Globus pallidus (tissue), 1 donor: ENCODE data around the gene CBFA2T2.

Experiments used
- DNase-seq: peaks from one replicate; pipeline ENCODE4 v3.0.0-alpha.2; 2015; ENCODE audit warnings: low spot score

Gene CBFA2T2

DNA sequence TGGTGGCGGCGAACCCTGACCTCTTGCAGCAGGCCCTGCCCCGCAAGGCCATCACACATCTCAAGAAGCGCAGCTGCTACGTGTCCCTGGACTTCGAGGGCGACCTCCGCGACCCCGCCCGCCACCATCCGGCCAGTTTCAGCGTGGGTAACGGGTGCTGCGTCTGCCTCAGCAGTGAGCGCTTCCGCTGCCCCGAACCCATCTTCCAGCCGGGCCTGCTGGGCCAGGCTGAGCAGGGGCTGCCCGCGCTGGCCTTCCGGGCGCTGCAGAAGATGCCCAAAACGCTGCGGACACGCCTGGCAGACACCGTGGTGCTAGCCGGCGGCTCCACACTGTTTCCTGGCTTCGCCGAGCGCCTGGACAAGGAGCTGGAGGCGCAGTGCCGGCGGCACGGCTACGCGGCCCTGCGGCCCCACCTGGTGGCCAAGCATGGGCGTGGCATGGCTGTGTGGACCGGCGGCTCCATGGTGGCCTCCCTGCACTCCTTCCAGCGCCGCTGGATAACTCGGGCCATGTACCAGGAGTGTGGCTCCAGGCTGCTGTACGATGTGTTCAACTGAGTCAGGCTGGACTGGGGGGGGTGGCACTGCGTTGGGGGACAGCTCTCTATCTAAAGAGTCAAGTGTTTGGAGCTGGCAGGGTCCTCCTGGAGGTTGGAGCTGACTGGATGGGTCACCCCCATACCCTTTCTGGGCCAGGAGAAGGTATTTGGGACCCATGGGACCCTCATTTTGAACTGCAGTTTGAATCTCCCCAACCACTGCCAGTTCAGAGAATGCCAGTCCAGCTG is 178.0 kb downstream of the CBFA2T2 start:
- DNase-seq, result peak; percentile 74

GRCh38 chr20:33668466-33669155 is 178.7 kb downstream of the CBFA2T2 start:
- no peak for DNase-seq

DNA sequence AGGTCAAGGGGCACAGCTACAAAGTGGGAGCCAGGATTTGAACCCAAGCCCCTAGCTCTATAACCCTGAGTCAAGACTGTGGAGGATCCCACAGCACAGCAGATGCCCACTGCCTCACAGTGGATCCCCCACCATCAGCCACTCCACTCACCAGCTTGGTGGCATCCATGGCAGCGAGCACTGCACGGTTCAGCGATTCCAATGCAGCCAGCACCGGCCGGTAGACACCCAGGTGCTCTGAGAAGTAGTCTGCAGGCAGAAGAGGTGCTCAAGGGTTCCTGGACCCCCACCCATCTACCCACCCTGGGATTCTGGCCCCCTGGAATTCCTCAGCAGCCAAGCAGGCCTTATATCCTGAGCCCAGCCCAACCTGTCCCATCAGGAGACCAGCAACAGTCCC is 179.3 kb downstream of the CBFA2T2 start:
- no peak for DNase-seq

DNA sequence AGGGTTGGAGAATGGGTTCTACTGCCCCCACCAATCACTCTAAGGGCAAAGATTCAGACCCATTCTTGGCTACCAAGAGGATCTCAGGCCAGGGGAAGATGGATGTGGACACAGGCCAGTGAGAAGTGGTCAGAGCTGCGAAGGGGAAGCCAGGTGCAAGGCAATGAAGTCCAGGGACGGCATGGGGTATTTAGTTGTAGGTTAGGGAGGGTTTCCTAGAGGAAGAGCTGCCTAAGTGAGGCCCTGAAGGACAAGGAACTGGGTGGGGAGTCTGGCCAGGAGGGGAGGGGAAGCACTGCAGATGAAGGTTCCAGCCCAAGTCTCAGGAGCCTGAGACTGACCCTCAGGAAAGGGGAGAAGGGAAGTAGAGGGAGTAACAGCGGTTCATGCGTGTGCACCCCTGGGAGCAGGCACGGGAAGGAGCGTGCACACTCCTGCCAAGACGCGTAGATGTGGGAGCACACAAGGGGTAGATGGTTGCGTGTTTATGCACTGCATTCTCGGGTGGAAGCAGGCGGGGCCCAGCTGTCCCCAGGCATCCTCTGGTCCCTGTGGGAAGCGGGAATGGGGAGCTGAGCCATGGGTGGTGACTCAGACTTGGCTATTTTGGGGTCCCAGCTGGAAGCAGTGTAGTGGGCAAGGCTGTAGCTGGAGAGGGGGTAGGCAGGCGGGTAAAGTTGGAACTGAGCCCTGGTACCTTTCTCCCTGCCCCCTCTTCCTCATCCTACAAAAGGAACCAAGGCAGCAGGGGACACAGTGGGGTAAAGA is 180.2 kb downstream of the CBFA2T2 start:
- DNase-seq, result no peak

GRCh38 chr20:33670715-33671499 is 181.0 kb downstream of the CBFA2T2 start:
- DNase-seq, result no peak

GRCh38 chr20:33671573-33672288 is 181.8 kb downstream of the CBFA2T2 start:
- no peak for DNase-seq

GRCh38 chr20:33672426-33673113 is 182.7 kb downstream of the CBFA2T2 start:
- DNase-seq, result no peak

- DNase-seq, result no peak
These were observed 183.2 kb downstream of the CBFA2T2 start for GRCh38 chr20:33673114-33673409.

DNA sequence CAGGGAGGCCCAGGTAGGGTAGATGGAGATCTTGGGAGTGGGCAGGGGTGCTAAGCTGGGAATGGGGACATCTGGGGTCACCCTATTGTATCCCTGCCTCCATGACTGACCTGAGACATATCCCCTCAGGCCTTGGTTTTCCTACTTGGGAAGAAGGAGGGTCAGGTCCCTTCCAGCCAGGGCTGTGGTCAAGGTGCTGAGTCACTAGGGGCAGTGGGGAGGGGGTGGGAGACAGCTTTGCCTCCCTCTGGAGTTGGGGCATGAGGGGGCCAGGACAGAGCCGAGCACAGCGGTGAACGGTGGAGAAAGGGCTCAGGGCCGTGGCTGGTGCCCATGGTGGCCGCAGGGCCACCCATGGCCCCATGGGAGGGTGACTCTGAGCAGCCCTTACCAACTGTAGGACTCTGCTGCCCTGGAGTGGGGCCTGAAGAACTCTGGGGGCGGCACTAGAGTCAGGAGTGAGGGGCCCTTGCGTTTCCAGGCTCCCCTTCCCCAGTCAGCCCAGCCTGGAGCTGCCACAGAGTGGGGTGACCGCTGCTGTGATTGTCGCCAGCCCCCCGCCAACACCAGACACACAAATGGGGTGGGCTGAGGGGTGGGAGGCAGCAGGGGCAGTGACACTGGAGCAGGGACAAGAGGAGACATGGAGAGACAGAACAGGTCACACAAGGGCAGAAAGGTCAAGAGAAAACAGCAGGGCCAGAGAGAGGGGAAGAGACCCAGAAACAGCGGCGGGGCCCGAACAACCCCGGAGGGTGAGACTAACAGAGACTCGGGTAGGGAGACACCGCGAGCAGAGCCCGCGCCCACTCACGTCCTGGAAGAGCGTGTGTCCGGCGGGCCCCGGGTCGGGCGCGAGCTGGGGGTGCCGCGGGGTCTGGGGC is 183.8 kb downstream of the CBFA2T2 start:
- DNase-seq, result no peak

GRCh38 chr20:33674294-33675135 is 184.6 kb downstream of the CBFA2T2 start, which contains the start of gene NECAB3:
NECAB3 (minus strand) TSS chr20:33674428; CDS start chr20:33674352, 76 bp downstream.
- DNase-seq, result peak; percentile 81

DNA sequence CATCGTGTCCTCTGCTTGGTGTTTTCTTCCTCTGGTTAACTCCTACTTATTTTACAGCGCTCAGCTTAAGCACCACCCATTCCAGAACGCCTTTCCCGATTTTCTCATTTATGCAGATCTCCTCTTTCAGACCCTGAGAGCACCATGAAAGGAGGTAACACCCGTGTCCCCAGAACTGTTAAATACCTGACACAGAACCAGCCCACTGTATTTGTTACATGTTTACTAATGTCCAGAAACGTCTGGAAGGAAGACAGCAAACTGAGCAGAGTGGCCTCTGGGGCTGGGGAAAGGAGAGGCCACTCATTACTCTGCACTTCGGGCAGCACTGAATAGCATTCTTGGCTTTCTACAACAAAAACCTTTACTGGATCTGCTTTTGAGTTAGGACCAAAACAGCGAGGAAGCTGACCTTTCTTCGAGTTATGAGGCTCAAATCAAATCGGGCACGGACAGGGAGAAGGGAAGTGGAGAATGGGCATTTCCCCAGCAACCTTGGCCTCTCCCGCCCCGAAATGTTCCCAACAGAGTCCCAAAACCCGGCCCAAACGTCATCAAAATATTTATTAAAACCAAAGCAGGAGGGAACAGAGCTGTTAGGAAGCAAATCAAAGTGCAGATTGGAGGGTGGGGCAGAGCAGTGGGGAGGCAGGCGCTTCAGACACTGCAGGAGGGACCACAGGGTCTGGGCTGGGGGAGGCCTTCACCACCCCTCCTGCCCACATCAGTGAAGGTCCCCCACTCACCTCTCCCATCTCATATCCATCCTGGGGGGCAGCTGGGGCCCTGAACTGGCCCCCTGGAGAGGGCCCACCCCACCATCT is 185.5 kb downstream of the CBFA2T2 start:
- no peak for DNase-seq

DNA sequence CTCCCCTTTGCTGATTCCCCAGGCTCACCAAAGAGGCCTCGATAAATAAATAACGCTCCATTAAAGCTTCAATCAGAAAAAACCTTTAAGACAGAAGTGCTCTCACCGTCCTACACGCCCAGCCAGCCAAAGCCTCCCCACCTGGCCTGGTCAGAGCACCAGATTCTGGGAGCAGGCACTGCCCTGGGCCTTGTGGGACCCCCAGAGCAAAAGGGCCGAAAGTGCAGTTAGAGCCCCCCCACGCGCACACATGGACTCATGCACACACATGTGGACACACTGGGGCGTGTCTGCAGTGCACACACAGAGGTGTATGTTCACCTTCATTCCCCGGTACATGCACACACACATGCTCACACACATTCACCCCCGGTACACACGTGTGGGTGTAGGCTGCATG is 186.2 kb downstream of the CBFA2T2 start:
- no peak for DNase-seq

GRCh38 chr20:33676652-33677645 is 187.1 kb downstream of the CBFA2T2 start:
- DNase-seq, result no peak

- no peak for DNase-seq
These were observed 188.3 kb downstream of the CBFA2T2 start for GRCh38 chr20:33677991-33678702.

DNA sequence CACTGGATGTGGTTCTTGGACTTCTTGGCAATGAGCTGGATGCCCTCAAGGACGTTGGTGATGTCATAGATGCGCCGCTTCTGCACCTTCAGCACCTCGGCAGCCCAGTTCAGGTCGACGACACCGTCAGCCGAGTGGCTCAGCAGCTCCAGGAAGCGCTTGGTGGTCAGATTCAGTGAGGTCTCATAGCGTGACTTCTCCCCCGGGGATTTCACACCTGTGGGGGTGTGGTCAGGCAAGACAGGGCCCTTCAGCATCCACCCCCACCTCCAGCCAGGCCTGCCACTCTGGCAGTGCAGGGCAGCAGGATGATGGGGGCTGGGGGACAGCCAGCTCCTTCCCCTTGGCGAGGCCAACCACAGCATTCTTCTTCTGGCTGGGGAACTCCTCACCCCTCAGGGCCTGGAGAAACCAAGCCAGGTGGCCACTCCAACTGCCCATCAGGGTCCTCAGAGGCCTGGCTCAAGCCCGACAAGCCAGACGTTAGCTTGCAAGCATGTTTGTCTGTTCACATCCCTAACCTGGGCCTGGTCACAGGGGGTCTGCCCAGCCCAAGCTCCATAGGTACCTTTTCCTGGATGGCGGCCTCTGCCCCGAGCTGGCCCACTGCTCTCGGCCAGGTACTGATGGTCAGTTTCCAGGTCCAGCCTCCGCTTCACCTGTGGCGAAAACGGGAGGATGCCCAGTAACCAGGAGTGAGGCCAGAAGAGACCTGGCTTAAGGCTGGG is 190.0 kb downstream of the CBFA2T2 start:
- DNase-seq, result no peak
